Stimulated activated CD4-positive, alpha-beta T cell treated with anti-CD3 and anti-CD28 coated beads, TNF-alpha, amount 100 ng/mL, for 24 hours (primary cell): ENCODE measurements around the gene SPTAN1.

Experiments used
- DNase-seq, 3 experiments: peaks; one replicate each; pipeline ENCODE4 v3.0.0-alpha.2; 2020; ENCODE audit warnings: low read depth in 3 of 3

Gene SPTAN1

DNA sequence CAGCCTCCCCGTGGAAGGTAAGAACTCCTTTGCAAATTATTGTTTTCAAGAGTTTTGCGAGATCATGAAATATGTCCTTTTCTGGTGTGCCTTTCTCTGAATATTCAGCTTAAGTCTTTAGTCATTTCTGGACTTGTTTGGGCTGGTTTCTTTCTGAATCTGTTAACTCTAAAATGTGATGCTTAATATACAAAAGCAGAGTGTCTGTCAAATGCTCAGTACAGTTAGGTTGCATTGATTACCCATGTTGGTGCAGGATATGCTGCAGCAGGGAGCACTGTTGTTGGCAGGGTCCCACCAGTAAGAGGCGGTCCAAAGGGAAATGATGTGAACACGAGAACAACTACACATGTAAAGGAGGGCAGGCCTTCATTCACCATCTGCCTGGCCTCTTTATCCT, 47.7 kb downstream of the SPTAN1 start:
- no peak for DNase-seq

DNA sequence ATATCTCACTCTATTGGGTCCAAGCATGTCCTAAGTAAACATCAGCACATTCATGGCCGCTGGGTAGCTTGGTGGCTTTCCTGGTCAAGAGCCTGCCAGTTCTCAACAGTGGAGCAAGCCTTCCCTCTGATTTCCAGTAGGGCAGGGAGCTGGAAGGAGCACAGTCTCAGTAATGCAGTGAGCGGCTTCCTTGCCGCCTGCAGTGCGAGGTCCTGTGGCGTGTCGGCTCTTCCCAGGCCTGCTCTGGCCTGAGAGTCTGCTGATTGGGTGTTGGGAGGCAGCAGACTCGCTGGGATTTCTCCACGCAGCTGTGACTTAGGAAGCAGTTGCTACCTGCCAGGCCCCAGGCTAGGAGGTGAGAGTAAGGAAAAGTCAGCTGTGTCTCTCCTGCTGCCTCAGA, 51.3 kb downstream of the SPTAN1 start:
- no peak for DNase-seq

DNA sequence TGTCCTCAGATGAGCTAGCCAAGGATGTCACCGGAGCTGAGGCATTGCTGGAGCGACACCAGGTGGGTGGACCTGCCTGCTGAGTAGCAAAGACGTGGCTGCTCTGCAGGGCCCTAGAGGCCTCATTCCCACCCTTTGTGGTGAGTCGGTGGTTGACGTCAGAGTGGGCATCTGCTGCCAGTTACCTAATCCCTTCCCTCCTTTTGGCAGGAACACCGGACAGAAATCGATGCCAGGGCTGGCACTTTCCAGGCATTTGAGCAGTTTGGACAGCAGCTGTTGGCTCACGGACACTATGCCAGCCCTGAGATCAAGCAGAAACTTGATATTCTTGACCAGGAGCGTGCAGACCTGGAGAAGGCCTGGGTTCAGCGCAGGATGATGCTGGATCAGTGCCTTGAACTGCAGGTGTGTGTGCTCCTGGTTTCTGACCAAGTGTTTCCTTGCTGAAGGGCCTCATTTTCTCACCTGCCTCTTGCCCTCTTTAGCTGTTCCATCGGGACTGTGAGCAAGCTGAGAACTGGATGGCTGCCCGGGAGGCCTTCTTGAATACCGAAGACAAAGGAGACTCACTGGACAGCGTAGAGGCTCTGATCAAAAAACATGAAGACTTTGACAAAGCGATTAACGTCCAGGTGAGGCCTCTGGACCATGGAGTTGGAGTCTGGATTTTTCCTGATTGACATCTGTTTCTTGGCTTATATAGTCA, 55.4 kb downstream of the SPTAN1 start:
- no peak for DNase-seq

DNA sequence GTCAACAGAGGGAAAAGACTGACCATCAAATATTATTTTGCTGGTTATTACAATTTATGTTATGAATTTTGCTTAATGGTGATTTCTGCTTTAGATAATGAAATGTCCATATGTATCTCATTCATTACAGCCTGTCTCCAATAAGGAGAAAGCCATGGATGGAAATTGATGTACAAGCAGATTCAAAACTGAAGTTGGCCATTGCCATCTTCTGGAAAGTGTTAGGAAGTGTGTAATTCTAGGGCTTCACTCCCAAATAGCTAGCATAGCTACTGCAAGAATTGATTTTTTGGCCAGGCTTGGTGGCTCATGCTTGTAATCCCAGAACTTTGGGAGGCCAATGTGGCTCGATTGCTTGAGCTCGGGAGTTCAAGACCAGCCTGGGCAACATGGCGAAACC, 58.5 kb downstream of the SPTAN1 start:
- no peak for DNase-seq

DNA sequence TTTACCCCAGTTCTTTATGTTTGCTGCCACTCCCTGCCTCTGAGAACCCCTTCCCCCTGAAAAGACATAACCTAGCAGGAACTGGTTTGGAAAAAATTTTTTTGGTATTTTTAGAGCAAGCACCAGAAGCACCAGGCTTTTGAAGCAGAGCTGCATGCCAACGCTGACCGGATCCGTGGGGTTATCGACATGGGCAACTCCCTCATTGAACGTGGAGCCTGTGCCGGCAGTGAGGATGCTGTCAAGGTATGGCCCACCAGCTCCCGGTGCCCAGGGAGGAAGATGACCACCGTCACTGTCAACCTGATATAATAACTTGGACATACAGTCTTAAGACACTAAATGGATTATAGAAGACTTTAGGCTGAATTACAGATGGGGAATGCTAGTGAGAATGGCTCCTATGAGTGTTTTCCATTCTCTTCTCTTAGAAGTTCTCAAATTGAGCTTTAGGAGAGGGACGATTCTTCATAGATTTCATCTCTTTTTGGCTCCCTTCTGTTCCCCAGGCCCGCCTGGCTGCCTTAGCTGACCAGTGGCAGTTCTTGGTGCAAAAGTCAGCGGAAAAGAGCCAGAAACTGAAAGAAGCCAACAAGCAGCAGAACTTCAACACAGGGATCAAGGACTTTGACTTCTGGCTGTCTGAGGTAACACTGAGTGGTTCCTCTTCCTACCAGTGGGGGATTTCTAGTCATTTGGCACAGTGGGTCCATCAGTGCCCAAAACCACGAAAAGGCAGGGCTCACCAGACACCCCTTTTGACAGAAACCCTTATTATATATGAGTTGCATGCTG, 59.4 kb downstream of the SPTAN1 start:
- no peak for DNase-seq

DNA sequence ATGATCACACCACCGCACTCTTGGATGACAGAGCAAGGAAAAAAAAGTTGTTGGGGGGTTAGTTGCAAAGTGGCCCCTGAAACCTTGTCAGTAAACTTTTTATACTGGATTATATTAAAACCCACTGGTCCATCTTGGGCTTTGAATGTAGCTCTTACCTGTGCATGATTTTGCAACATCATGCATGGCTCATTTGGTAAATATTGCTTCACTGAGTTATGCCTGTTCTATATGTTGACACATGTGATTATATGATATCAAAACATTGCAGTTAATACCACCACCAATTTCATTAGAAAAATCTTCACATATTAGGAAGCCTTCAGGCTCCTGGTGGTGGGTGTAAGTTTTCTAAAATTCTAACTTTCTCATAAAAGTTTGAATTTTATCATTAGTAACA, 62.3 kb downstream of the SPTAN1 start:
- no peak for DNase-seq

DNA sequence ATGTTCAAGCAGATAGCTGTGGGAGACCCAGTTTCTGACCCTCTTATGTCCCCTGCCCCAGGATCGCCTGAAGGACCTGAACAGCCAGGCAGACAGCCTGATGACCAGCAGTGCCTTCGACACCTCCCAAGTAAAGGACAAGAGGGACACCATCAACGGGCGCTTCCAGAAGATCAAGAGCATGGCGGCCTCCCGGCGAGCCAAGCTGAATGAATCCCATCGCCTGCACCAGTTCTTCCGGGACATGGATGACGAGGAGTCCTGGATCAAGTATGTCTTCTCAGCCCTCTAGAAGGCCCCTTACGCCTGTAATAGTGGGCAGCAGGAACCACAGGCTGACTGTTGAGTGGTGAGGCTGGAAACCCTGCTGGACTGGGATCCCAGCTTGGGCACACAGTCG, 63.2 kb downstream of the SPTAN1 start:
- no peak for DNase-seq

DNA sequence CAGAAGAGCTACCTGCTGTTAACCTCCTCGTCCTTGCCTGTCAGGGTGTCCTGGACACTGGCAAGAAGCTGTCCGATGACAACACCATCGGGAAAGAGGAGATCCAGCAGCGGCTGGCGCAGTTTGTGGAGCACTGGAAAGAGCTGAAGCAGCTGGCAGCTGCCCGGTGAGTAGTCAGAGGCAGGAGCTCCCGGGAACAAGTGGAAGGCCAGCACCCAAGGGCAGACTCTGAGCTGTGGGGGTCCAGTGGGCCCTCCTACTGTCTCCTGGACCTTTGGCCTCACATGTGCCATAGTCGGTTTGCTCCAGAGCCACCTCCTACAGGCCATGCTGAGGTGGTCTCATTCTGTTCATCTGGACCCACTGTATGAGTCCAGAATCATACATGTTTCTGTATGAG, 65.6 kb downstream of the SPTAN1 start:
- DNase-seq = no peak

DNA sequence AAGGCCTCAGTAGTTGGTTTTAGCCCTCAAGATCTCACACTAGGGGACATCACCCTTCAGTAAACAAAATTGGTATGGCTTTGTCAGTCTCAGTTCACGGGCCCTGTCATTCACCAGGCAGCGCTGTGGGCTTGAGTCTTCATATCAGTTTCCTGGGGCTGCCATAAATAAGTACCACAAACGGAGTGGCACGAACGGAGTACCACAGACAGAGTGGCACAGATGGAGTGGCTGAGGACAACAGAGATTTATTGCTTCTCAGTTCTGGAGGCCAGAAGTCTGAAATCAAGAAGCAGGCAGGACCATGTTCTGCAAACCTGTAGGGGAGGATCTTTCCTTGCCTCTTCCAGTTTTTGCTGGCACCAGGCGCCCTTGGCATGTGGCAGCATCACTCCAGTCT, 66.7 kb downstream of the SPTAN1 start:
- no peak for DNase-seq

DNA sequence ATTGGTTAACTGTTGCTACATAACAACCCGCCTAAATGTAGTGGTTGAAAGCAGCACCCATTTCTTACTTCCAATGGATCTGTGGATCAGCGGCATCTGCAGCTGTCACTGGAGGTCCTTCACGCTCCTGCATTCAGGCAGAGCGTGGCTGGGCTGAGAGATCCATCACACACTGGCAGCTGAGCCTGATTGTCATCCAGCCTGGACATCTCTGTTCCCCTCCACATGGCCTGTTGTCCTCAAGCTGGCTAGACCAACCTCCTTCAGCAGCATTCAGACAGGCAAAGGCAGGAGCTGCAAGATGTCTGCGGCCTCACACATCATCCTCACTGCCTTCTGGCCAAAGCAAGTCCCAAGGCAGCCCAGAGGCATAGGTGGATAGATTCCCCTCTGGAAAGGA, 67.4 kb downstream of the SPTAN1 start:
- no peak for DNase-seq

DNA sequence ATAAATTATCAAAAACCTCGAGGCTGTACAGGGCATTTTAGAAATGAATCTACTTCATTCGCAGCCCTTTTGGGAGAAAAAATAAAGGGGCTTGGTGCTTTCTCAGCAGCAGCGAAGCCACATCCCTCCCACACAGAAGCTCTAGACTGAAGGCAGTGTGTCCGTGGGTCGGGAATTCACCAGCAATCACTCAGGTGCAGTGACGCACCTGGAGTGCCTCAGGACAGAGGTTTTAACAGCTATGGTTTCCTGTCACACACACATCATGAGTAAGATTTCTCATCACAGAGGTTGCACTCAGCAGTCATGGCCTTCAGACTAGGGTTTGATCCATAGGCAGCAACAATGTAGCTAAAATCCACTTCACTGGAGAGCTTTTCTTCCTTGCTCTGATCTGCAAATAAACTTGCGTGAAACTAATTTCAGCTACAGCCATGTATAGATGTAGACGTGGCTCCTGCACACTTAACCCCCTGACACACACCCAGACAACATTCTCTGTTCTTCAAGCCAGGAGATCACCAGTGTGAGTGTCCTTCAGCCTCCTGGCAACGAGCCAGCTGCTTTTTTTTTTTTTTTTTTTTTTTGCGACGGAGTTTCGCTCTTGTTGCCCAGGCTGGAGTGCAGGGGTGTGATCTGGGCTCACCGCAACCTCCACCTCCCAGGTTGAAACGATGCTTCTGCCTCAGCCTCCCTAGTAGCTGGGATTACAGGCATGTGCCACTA, 69.5 kb downstream of the SPTAN1 start:
- no peak for DNase-seq

DNA sequence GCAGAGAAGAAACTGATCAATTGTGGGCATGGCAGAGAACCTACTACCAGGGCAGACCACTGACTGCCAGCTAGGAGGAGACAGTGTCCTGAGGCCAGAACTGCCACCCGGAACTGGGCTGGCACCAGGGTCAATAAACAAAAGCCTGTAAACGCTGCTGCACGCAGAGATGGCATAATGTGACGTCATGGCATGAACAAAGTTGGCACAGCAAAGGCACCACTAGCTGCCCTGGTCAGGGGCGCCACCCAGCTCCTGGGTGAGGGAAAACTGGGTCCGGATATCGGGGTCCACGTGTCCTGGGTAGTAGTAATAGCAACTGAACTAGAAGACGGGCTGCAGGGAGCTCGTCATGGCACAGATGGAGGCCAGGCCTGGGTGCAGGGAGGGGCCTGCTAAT, 72.2 kb downstream of the SPTAN1 start:
- DNase-seq = no peak

DNA sequence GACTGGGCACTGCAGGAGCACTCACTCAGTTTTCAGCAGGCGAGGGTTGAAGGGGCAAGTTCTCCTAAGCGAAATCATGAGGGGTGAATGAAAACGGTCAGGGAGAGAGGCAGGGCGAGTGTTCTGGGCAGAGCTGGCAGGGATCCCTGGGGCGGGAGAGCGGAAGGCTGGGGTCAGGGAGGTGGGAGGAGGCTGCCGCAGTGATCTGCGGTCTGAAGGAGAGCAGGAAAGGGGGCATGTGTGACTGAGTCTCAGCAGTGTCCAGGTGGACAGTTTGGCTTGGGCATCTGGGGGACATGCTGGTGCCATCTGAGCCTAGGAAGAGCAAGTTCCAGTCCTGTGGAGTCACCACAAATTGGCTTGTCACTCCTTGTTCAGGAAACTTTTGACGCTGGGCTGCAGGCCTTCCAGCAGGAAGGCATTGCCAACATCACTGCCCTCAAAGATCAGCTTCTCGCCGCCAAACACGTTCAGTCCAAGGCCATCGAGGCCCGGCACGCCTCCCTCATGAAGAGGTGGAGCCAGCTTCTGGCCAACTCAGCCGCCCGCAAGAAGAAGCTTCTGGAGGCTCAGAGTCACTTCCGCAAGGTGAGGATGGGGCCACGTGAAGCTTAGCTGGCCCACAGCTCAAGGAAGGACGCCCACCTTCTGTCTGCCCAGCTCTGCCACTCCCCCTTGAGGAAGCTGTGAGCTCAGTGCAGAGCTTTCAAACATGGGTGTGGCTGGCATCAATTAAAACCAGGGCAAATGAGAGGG, 73.2 kb downstream of the SPTAN1 start:
- DNase-seq = no peak

DNA sequence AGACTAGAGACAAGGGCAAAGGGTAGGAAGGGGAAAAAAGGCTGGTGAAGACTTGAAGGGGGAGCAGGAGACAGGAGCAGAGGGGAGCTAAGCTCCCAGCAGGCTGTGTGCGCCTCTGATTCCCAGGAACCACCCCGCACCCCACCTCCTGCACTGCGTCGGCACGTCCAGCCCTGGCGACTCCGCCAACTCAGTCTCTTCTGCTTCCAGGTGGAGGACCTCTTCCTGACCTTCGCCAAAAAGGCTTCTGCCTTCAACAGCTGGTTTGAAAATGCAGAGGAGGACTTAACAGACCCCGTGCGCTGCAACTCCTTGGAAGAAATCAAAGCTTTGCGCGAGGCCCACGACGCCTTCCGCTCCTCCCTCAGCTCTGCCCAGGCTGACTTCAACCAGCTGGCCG, 73.8 kb downstream of the SPTAN1 start:
- DNase-seq = no peak

DNA sequence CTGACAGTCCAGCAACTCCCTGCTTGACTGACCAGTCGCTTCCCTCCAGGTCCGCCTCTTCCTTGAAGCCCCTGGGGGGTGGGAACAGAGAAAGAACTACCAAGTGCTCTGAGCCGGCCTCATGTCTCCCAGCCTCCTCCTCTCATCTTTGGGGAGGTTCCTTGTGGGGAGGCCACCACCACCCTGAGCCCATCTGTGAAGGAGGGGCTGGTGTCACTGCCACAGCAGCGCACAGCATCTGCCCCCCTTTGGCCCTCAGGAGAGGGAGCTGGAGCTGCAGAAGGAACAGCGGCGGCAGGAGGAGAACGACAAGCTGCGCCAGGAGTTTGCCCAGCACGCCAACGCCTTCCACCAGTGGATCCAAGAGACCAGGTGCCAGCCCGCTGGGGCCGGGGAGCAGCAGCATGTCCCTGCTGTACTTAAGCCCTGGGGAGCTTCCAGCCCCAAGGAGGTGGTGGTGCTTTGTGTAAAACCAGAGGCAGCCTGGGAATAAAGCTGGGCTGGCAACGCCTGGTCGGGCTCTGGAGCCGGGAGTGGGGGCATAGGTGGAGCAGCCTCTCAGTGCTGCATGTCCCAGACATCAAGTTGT, 74.8 kb downstream of the SPTAN1 start:
- DNase-seq = no peak

DNA sequence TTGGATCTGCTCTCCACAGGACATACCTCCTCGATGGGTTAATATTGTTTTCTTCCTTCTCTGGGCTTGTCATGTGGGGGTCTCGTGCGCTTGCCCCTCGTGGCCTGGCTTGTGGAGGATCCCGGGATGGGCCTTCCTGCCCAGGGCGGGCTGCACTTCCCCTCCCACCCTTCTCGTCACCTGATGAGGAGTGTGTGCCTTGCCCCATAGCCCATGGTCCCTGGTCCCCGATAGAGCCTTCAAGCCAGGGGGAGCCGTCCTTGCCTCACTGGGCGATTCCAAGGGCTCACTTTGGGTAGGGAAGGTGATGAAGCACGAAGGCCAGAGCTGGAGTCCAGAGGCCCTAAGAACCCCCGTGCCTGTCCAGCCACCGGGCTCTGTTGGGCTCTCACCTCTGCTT, 75.5 kb downstream of the SPTAN1 start:
- no peak for DNase-seq

DNA sequence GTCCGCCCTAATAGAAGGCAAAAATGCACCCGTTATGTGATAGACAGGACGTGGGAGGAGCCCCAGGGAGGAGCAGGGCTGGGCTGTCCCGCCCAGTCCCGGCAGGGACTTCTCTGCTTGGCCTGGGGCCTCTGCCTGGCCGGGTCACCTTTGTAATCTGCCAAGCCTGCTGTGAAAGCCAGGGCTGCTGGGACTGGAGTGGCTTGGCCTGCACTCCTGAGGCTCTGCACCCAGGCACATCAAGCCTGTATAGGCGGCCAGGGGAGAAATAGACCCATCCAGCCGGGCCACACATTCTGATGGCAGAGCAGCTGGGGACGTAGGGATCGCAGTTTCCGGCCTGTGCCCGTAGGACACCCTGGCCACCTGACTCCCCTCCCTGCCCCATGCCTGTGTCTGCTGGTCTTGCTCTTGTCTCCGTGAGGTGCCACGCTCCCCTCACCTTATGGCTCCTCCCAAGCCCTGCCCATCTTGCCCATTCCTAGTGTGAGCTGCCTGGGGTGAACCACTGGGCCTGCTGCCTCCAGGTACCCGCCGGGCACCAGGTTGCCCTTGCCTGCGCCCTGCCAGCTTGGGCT, 76.2 kb downstream of the SPTAN1 start:
- DNase-seq = no peak

DNA sequence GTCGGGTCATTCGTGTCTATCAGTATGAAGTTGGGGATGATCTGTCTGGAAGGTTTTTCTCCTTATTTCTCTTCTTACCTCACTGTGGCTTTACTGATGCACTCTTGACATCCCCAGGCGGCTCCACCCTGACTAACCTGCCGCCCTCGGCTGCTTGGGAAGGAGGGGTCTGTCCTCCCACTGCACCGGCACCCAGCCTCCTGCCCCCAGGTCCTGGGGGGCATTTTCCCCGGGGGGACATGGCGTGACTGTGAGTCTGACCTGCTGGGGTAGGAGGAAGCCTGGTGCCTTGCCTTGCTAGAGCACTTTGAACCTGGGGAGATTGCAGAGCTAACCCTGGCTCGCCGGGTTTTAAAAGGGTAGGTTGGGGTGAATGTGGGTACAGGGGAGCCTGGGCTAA, 76.7 kb downstream of the SPTAN1 start:
- DNase-seq = no peak

DNA sequence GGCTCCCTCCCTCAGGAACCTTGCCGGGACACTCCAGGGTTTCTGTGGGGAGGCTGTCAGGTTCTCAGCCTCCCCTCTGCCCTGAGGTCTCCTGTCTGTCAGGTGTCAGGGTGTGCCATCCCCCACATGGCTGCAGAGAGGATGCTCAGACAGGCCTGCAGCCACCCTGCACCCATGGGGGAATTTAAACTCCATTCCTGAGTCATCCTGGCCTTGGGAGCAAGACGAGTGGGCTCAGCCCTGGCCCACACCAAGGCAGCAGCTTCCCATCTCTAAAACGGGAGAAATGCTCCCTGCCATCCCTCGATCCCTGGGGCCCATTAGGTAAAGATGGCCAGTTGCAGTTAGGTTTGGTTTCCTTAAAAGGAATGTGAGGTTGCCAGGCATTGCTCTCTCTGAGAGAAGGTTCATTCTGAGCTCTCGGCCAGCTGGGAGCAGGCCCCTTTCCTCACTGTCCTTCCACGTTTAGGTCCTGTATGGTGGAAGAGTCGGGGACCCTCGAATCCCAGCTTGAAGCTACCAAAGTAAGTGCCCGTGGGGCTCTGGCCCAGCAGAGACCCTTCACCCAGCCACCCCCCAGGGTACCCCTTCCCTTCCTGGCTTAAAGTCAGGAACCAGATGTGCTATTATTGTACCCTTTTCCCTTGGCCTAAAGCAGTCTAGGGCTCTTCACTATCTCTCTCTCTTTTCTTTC, 77.6 kb downstream of the SPTAN1 start:
- DNase-seq = no peak

DNA sequence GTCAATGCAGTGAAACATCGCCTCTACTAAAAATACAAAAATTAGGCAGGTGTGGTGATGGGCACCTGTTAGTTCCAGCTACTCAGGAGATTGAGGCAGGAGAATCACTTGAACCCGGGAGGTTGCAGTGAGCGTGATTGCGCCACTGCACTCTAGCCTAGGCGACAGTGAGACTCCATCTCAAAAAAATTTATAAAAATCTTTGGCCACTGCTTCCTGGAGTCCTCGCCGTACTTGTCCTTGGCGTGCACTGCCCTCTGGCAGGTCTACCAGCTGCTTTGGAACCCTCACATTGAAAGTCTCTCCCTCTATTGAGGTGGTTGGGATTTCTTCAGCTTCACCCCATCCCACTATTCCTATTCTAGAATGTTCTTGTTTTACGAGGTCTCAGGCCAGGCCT, 79.2 kb downstream of the SPTAN1 start:
- no peak for DNase-seq

DNA sequence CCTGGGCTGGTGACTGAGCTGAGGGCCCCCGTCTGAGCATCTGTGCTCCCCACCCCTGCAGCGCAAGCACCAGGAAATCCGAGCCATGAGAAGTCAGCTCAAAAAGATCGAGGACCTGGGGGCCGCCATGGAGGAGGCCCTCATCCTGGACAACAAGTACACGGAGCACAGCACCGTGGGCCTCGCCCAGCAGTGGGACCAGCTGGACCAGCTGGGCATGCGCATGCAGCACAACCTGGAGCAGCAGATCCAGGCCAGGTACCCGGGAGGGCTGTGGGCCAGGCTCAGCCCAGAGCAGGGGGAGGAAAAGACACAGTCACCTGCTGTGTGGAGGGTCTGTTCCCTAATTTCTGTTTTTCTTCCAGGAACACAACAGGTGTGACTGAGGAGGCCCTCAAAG, 79.7 kb downstream of the SPTAN1 start:
- no peak for DNase-seq
